Fibroblast of peridontal ligament (primary cell): ENCODE results near the gene RAB11FIP3.

Source experiments
- DNase-seq: peaks from one replicate; pipeline ENCODE4 v3.0.0-alpha.2; 2010; ENCODE audit errors: extremely low read depth

Gene RAB11FIP3

GRCh38 chr16:554640-555365, 129.4 kb downstream of the RAB11FIP3 start:
- peak; percentile 52 for DNase-seq

- DNase-seq, result no peak
Measured at GRCh38 chr16:555528-556473, 130.4 kb downstream of the RAB11FIP3 start.

GRCh38 chr16:556474-557173, 131.2 kb downstream of the RAB11FIP3 start:
- no peak for DNase-seq

GRCh38 chr16:557463-558297, 132.2 kb downstream of the RAB11FIP3 start:
- DNase-seq, result no peak

GRCh38 chr16:558298-559020, 133.0 kb downstream of the RAB11FIP3 start:
- DNase-seq, result no peak

GRCh38 chr16:559021-559380, 133.6 kb downstream of the RAB11FIP3 start:
- DNase-seq, result no peak

- no peak for DNase-seq
Measured at GRCh38 chr16:559411-560203, 134.2 kb downstream of the RAB11FIP3 start.

GRCh38 chr16:560204-560700, 134.8 kb downstream of the RAB11FIP3 start, which contains the start of gene PRR35:
Gene PRR35, plus strand, starts transcription at chr16:560394. Its CDS starts 2,901 bp downstream, at chr16:563295.
- no peak for DNase-seq

GRCh38 chr16:560701-561412, 135.4 kb downstream of the RAB11FIP3 start:
- DNase-seq, result no peak

- DNase-seq, result no peak
Measured at GRCh38 chr16:561413-561794, 136.0 kb downstream of the RAB11FIP3 start.

- no peak for DNase-seq
Measured at GRCh38 chr16:561957-562938, 136.8 kb downstream of the RAB11FIP3 start.

GRCh38 chr16:563072-563644, 137.7 kb downstream of the RAB11FIP3 start:
- no peak for DNase-seq

GRCh38 chr16:564690-565418, 139.4 kb downstream of the RAB11FIP3 start:
- DNase-seq, result no peak

- no peak for DNase-seq
Measured at GRCh38 chr16:565419-566330, 140.2 kb downstream of the RAB11FIP3 start.
